ENCODE results near the gene ARL4D.

GRCh38 chr17:43382776-43383175 lies 16.0 kb upstream of the ARL4D start:
- TF ChIP-seq CTCF (IDR thresholded peaks at IDR 0.05) (no peak), POLR2A (IDR thresholded peaks at IDR 0.05) (no peak)
